SK-N-SH treated with all-trans-retinoic acid at 6 μM for 48 hours (cell line): ENCODE measurements around the gene CRADD.
A peak's percentile ranks its signal among the peaks of the same experiment; 100 is the strongest.

Experiments
- ATAC-seq: fragments of 200-7000 bp; cut with Tn5 transposase; 3 replicates; pipeline ENCODE4 v1.9.1; 2020; ENCODE audit warnings: mild to moderate bottlenecking, moderate library complexity
- BACH2 ChIP-seq: fragments of 250-450 bp; sonication (Bioruptor Pico); IDR thresholded peaks from 2 replicates; pipeline ENCODE4 v1.9.0; 2021; ENCODE audit warnings: mild to moderate bottlenecking, borderline replicate concordance
- CSDC2 ChIP-seq: fragments of 250-450 bp; sonication (Bioruptor Pico); IDR thresholded peaks from 2 replicates; pipeline ENCODE4 v1.5.0; 2020; ENCODE audit warnings: mild to moderate bottlenecking, moderate library complexity
- CSRNP3 ChIP-seq: fragments of 250-450 bp; sonication (Bioruptor Pico); IDR thresholded peaks from 2 replicates; pipeline ENCODE4 v1.5.1; 2021; ENCODE audit warnings: mild to moderate bottlenecking, moderate library complexity
- ESRRG ChIP-seq: fragments of 250-450 bp; sonication (Bioruptor Pico); IDR thresholded peaks from 2 replicates; pipeline ENCODE4 v1.6.1; 2021; ENCODE audit warnings: mild to moderate bottlenecking
- GLIS3 ChIP-seq: fragments of 250-450 bp; sonication (Bioruptor Pico); IDR thresholded peaks from 2 replicates; pipeline ENCODE4 v1.5.0; 2020; ENCODE audit warnings: mild to moderate bottlenecking, moderate library complexity
- ISL1 ChIP-seq: fragments of 250-450 bp; sonication (Bioruptor Pico); IDR thresholded peaks from 2 replicates; pipeline ENCODE4 v2.1.2; 2022; ENCODE audit warnings: mild to moderate bottlenecking, moderate library complexity
- OSR1 ChIP-seq: fragments of 250-450 bp; sonication (Bioruptor Pico); IDR thresholded peaks from 2 replicates; pipeline ENCODE4 v1.8.0; 2022; ENCODE audit warnings: moderate library complexity, mild to moderate bottlenecking, inconsistent platforms
- PATZ1 ChIP-seq: fragments of 250-450 bp; sonication (Bioruptor Pico); IDR thresholded peaks from 2 replicates; pipeline ENCODE4 v1.8.0; 2020; ENCODE audit warnings: mild to moderate bottlenecking, moderate library complexity, borderline replicate concordance
- PPARA ChIP-seq: fragments of 250-450 bp; sonication (Bioruptor Pico); IDR thresholded peaks from 2 replicates; pipeline ENCODE4 v1.5.0; 2020; ENCODE audit warnings: mild to moderate bottlenecking, borderline replicate concordance
- RARB ChIP-seq: fragments of 250-450 bp; sonication (Bioruptor Pico); IDR thresholded peaks from 2 replicates; pipeline ENCODE4 v1.8.0; 2021; ENCODE audit warnings: mild to moderate bottlenecking, moderate library complexity
- SNAI2 ChIP-seq: fragments of 250-450 bp; sonication (Bioruptor Pico); IDR thresholded peaks from 2 replicates; pipeline ENCODE4 v1.5.0; 2020; ENCODE audit warnings: mild to moderate bottlenecking, moderate library complexity
- TCF4 ChIP-seq: fragments of 250-450 bp; sonication (Bioruptor Pico); IDR thresholded peaks from 2 replicates; pipeline ENCODE4 v1.8.0; 2021; ENCODE audit warnings: mild to moderate bottlenecking, moderate library complexity, borderline replicate concordance
- TOX ChIP-seq: fragments of 250-450 bp; sonication (Bioruptor Pico); IDR thresholded peaks from 2 replicates; pipeline ENCODE4 v1.8.0; 2021; ENCODE audit warnings: mild to moderate bottlenecking, moderate library complexity, borderline replicate concordance
- ZC3H10 ChIP-seq: fragments of 250-450 bp; sonication (Bioruptor Pico); IDR thresholded peaks from 2 replicates; pipeline ENCODE4 v1.5.1; 2021; ENCODE audit warnings: mild to moderate bottlenecking, moderate library complexity
- ZFP3 ChIP-seq: fragments of 250-450 bp; sonication (Bioruptor Pico); IDR thresholded peaks from 2 replicates; pipeline ENCODE4 v1.5.0; 2020; ENCODE audit warnings: mild to moderate bottlenecking, moderate library complexity
- ZFP30 ChIP-seq: fragments of 450-650 bp; formaldehyde crosslinking; IDR thresholded peaks from 2 replicates; pipeline ENCODE4 v1.5.0; 2022; ENCODE audit warnings: mild to moderate bottlenecking, moderate library complexity
- ZNF565 ChIP-seq: fragments of 450-650 bp; formaldehyde crosslinking; conservative IDR thresholded peaks from 2 replicates; pipeline ENCODE4 v1.5.0; 2020; ENCODE audit warnings: low read depth, mild to moderate bottlenecking, moderate library complexity
- ZNF8 ChIP-seq: fragments of 450-650 bp; formaldehyde crosslinking; IDR thresholded peaks from 2 replicates; pipeline ENCODE4 v1.5.0; 2020; ENCODE audit warnings: mild to moderate bottlenecking, moderate library complexity
- TF ChIP-seq, protein P1 (sequence below): fragments of 250-450 bp; sonication (Bioruptor Pico); IDR thresholded peaks from 2 replicates; pipeline ENCODE4 v1.5.0; 2020; ENCODE audit warnings: mild to moderate bottlenecking, moderate library complexity
- TF ChIP-seq, protein P2 (sequence below): fragments of 250-450 bp; sonication (Bioruptor Pico); IDR thresholded peaks from 2 replicates; pipeline ENCODE4 v1.5.1; 2020; ENCODE audit warnings: low read depth, mild to moderate bottlenecking, moderate library complexity
- TF ChIP-seq, protein P3 (sequence below): fragments of 250-450 bp; sonication (Bioruptor Pico); IDR thresholded peaks from 2 replicates; pipeline ENCODE4 v1.8.0; 2021; ENCODE audit warnings: low read depth, mild to moderate bottlenecking, moderate library complexity, borderline replicate concordance

CRADD gene

GRCh38 chr12:93786656-93787397 is 109.7 kb downstream of the CRADD start:
- TF ChIP-seq PATZ1 (CRISPR knock-in tag) (0 out of 2 replicates have a peak, but pooled peaks have one; percentile 16), OSR1 (CRISPR knock-in tag) (no peak), CSDC2 (CRISPR knock-in tag) (0 out of 2 replicates have a peak, but pooled peaks have one; percentile 38), CSRNP3 (CRISPR knock-in tag) (0 out of 2 replicates have a peak, but pooled peaks have one; percentile 14), ISL1 (CRISPR knock-in tag) (peak; percentile 92), ESRRG (CRISPR knock-in tag) (no peak), SNAI2 (CRISPR knock-in tag) (peak; percentile 56; the same call in 1 of the 2 replicates), GLIS3 (peak; percentile 78; the same call in 1 of the 2 replicates)
- TF ChIP-seq, protein P1, sequence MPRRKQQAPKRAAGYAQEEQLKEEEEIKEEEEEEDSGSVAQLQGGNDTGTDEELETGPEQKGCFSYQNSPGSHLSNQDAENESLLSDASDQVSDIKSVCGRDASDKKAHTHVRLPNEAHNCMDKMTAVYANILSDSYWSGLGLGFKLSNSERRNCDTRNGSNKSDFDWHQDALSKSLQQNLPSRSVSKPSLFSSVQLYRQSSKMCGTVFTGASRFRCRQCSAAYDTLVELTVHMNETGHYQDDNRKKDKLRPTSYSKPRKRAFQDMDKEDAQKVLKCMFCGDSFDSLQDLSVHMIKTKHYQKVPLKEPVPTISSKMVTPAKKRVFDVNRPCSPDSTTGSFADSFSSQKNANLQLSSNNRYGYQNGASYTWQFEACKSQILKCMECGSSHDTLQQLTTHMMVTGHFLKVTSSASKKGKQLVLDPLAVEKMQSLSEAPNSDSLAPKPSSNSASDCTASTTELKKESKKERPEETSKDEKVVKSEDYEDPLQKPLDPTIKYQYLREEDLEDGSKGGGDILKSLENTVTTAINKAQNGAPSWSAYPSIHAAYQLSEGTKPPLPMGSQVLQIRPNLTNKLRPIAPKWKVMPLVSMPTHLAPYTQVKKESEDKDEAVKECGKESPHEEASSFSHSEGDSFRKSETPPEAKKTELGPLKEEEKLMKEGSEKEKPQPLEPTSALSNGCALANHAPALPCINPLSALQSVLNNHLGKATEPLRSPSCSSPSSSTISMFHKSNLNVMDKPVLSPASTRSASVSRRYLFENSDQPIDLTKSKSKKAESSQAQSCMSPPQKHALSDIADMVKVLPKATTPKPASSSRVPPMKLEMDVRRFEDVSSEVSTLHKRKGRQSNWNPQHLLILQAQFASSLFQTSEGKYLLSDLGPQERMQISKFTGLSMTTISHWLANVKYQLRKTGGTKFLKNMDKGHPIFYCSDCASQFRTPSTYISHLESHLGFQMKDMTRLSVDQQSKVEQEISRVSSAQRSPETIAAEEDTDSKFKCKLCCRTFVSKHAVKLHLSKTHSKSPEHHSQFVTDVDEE = no peak
- TF ChIP-seq, protein P2, sequence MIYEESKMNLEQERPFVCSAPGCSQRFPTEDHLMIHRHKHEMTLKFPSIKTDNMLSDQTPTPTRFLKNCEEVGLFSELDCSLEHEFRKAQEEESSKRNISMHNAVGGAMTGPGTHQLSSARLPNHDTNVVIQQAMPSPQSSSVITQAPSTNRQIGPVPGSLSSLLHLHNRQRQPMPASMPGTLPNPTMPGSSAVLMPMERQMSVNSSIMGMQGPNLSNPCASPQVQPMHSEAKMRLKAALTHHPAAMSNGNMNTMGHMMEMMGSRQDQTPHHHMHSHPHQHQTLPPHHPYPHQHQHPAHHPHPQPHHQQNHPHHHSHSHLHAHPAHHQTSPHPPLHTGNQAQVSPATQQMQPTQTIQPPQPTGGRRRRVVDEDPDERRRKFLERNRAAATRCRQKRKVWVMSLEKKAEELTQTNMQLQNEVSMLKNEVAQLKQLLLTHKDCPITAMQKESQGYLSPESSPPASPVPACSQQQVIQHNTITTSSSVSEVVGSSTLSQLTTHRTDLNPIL (CRISPR knock-in tag) = no peak
- no peak for ATAC-seq

DNA sequence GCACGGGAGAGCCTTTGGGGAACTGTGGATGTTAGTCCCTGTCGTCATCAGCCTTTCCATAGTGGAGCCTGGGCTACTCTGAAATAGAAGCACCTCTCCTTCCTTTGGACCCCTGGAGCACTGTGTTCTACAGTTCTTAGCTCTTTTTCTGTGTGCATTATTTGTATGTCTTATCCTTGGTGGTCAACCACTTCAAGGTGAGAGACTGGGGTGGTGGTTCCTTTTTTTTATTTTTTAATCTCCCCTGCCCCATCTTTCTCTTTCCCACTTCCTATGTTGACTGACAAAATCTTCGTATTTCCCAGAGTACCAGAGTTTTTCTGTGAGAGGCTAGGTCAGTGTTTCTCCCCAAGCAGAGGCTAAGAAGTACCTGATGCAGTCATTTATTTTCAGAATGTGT is 111.7 kb downstream of the CRADD start:
- no peak for ATAC-seq
- TF ChIP-seq ZNF8 (CRISPR knock-in tag) (no peak), ZFP30 (CRISPR knock-in tag) (no peak), ZC3H10 (CRISPR knock-in tag) (no peak), CSDC2 (CRISPR knock-in tag) (no peak), ESRRG (CRISPR knock-in tag) (no peak), SNAI2 (CRISPR knock-in tag) (no peak), ZFP3 (CRISPR knock-in tag) (no peak), TOX (CRISPR knock-in tag) (no peak), TCF4 (CRISPR knock-in tag) (no peak), CSRNP3 (CRISPR knock-in tag) (no peak), ZNF565 (CRISPR knock-in tag) (no peak), ISL1 (CRISPR knock-in tag) (no peak), GLIS3 (no peak), PPARA (no peak), RARB (CRISPR knock-in tag) (no peak), BACH2 (CRISPR knock-in tag) (no peak), OSR1 (CRISPR knock-in tag) (no peak)
- TF ChIP-seq, protein P1 = no peak
- TF ChIP-seq, protein P3, sequence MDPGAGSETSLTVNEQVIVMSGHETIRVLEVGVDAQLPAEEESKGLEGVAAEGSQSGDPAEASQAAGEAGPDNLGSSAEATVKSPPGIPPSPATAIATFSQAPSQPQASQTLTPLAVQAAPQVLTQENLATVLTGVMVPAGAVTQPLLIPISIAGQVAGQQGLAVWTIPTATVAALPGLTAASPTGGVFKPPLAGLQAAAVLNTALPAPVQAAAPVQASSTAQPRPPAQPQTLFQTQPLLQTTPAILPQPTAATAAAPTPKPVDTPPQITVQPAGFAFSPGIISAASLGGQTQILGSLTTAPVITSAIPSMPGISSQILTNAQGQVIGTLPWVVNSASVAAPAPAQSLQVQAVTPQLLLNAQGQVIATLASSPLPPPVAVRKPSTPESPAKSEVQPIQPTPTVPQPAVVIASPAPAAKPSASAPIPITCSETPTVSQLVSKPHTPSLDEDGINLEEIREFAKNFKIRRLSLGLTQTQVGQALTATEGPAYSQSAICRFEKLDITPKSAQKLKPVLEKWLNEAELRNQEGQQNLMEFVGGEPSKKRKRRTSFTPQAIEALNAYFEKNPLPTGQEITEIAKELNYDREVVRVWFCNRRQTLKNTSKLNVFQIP = no peak
- TF ChIP-seq, protein P2 (CRISPR knock-in tag) = no peak
